ENCODE measurements around the gene FOXP1. TPM values are rescaled to one million over a fixed set of nuclear protein-coding genes. Genes with fewer than 3 reads are reported as not detected.

FOXP1 gene
- total and polyA plus RNA-seq, 9 of the 15 experiments (the other 6 are each of a cell fraction or from before 2014, with no cell fraction given): 7.7 to 34.5 (median 13.7) TPM

DNA sequence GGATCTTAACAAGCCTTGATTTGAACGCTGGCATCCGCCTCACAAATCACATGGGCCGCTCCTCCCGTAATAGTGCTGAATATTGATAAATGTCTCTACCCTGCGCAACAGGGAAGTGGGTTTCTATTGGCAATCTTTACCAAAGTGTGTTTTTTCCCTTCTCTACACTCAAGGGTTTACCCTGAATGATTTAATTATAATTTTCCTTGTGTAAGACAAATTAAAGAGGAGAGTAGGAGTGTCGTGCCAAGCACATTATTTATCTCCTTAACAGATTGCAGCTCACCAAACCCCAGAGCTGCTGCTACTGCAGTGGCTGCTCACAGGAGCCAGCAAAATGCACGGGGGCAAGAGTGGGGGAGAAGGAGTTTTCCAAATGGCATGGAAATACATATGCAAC lies 545.8 kb downstream of the FOXP1 start (continued):
- no peak for TF ChIP-seq FOXK2 (conservative IDR thresholded peaks at IDR 0.05 in 1 of 2, IDR thresholded peaks at IDR 0.05 in 1 of 2; ENCODE audit: low read depth in 2 of 2)
- TF ChIP-seq, protein P1, sequence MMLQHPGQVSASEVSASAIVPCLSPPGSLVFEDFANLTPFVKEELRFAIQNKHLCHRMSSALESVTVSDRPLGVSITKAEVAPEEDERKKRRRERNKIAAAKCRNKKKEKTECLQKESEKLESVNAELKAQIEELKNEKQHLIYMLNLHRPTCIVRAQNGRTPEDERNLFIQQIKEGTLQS (IDR thresholded peaks at IDR 0.05): no peak
- TF ChIP-seq, protein P1 (CRISPR knock-in tag; conservative IDR thresholded peaks at IDR 0.05): no peak
- TF ChIP-seq, protein P2, sequence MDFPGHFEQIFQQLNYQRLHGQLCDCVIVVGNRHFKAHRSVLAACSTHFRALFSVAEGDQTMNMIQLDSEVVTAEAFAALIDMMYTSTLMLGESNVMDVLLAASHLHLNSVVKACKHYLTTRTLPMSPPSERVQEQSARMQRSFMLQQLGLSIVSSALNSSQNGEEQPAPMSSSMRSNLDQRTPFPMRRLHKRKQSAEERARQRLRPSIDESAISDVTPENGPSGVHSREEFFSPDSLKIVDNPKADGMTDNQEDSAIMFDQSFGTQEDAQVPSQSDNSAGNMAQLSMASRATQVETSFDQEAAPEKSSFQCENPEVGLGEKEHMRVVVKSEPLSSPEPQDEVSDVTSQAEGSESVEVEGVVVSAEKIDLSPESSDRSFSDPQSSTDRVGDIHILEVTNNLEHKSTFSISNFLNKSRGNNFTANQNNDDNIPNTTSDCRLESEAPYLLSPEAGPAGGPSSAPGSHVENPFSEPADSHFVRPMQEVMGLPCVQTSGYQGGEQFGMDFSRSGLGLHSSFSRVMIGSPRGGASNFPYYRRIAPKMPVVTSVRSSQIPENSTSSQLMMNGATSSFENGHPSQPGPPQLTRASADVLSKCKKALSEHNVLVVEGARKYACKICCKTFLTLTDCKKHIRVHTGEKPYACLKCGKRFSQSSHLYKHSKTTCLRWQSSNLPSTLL (IDR thresholded peaks at IDR 0.05): no peak
- TF ChIP-seq, protein P3, sequence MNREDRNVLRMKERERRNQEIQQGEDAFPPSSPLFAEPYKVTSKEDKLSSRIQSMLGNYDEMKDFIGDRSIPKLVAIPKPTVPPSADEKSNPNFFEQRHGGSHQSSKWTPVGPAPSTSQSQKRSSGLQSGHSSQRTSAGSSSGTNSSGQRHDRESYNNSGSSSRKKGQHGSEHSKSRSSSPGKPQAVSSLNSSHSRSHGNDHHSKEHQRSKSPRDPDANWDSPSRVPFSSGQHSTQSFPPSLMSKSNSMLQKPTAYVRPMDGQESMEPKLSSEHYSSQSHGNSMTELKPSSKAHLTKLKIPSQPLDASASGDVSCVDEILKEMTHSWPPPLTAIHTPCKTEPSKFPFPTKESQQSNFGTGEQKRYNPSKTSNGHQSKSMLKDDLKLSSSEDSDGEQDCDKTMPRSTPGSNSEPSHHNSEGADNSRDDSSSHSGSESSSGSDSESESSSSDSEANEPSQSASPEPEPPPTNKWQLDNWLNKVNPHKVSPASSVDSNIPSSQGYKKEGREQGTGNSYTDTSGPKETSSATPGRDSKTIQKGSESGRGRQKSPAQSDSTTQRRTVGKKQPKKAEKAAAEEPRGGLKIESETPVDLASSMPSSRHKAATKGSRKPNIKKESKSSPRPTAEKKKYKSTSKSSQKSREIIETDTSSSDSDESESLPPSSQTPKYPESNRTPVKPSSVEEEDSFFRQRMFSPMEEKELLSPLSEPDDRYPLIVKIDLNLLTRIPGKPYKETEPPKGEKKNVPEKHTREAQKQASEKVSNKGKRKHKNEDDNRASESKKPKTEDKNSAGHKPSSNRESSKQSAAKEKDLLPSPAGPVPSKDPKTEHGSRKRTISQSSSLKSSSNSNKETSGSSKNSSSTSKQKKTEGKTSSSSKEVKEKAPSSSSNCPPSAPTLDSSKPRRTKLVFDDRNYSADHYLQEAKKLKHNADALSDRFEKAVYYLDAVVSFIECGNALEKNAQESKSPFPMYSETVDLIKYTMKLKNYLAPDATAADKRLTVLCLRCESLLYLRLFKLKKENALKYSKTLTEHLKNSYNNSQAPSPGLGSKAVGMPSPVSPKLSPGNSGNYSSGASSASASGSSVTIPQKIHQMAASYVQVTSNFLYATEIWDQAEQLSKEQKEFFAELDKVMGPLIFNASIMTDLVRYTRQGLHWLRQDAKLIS (CRISPR knock-in tag; IDR thresholded peaks at IDR 0.05): no peak
- TF ChIP-seq HDAC1 (IDR thresholded peaks at IDR 0.05): no peak
- TF ChIP-seq PTRF (tag; IDR thresholded peaks at IDR 0.05): no peak
- no peak for TF ChIP-seq NFRKB (IDR thresholded peaks at IDR 0.05; ENCODE audit: low read depth)
- no peak for TF ChIP-seq ARID2 (IDR thresholded peaks at IDR 0.05)
